HCT116 (cell line): ENCODE measurements around the gene CNTNAP2. TPM values are rescaled to one million over a fixed set of nuclear protein-coding genes. Genes with fewer than 3 reads are reported as not detected.

Source experiments
- ATAC-seq: fragments of 200-7000 bp; cut with Tn5 transposase; 2 replicates; pipeline ENCODE4 v1.9.1; 2020; ENCODE audit warnings: mild to moderate bottlenecking, moderate library complexity
- BruUV-seq: library from RNA; stranded (reverse); fragments of 400-500 nt; replicated peaks from 2 replicates; lab custom pipeline; 2021; lab: Mats Ljungman, UMichigan
- CTCF ChIA-PET: fragments of 300-600 bp; sonication (Branson Sonifier 250); formaldehyde crosslinking; loops from one replicate; lab custom pipeline; 2021; ENCODE audit warnings: antibody characterized with exemption; lab: Charles Lee
- POLR2A ChIA-PET: fragments of 300-600, 350-600 bp; sonication (Branson Sonifier 250); formaldehyde crosslinking; loops from one replicate; lab custom pipeline; 2021; ENCODE audit warnings: antibody characterized with exemption; lab: Charles Lee
- RAD21 ChIA-PET, 2 experiments: fragments of 300-600 bp; sonication (Branson Sonifier 250); formaldehyde crosslinking; loops; one replicate each; lab custom pipeline; 2023; ENCODE audit warnings: low total read pairs in 2 of 2; ENCODE audit not compliant: uncharacterized antibody in 2 of 2, unreplicated experiment in 2 of 2, low non-redundant PET in 1 of 2; lab: Charles Lee
- DNase-seq: peaks from one replicate; pipeline ENCODE4 v3.0.0-alpha.2; 2010; ENCODE audit warnings: low read depth, low spot score
- H2AFZ ChIP-seq: fragments of 200-600 bp; shearing (Covaris generic), sonication (generic); 2 replicates; pipeline ENCODE4 v1.6.1; 2017; ENCODE audit warnings: low read depth, mixed run types, mixed read lengths, antibody characterized with exemption, low read length; ENCODE audit not compliant: poor library complexity, severe bottlenecking
- H3K27ac ChIP-seq: 2 replicates; pipeline ENCODE4 v1.5.1; 2012; ENCODE audit warnings: low read depth, low read length
- H3K27me3 ChIP-seq: fragments of 200-600 bp; sonication (generic); 2 replicates; pipeline ENCODE4 v1.6.1; 2016; ENCODE audit warnings: mixed run types, low read length, mixed read lengths; ENCODE audit not compliant: insufficient read depth
- H3K36me3 ChIP-seq, 2 experiments: fragments of 200-500 bp in 1 of 2; fragments of 200-600 bp in 1 of 2; sonication (Bioruptor generic) in 1 of 2; sonication (generic) in 1 of 2; 2 replicates each; pipeline versions ENCODE4 v1.5.1 to v1.6.1; 2014 to 2016; ENCODE audit warnings: low read length in 2 of 2, inconsistent platforms in 1 of 2, mixed read lengths in 1 of 2, mixed run types in 1 of 2; ENCODE audit not compliant: insufficient read depth in 2 of 2, control insufficient read depth in 1 of 2
- H3K4me1 ChIP-seq, 2 experiments: fragments of 200-600 bp in 1 of 2; sonication (generic) in 1 of 2; 2 replicates each; pipeline versions ENCODE4 v1.5.1 to v1.6.1; 2012 to 2017; ENCODE audit warnings: low read length in 2 of 2, inconsistent platforms in 1 of 2, mild to moderate bottlenecking in 1 of 2, mixed read lengths in 1 of 2, mixed run types in 1 of 2, moderate library complexity in 1 of 2; ENCODE audit not compliant: insufficient read depth in 2 of 2, control insufficient read depth in 1 of 2
- H3K4me2 ChIP-seq: fragments of 200-600 bp; sonication (generic); 2 replicates; pipeline ENCODE4 v1.6.1; 2017; ENCODE audit warnings: mixed run types, low read length, mixed read lengths
- H3K4me3 ChIP-seq, 2 experiments: fragments of 200-600 bp in 1 of 2; sonication (generic) in 1 of 2; replicated peaks in 1 of 2; 2 replicates each; pipeline ENCODE4 v1.5.1; 2011 to 2016; ENCODE audit warnings: low read length in 2 of 2, control low read depth in 1 of 2, low read depth in 1 of 2, mild to moderate bottlenecking in 1 of 2, mixed read lengths in 1 of 2, mixed run types in 1 of 2
- H3K79me2 ChIP-seq: fragments of 200-600 bp; sonication (generic); 2 replicates; pipeline ENCODE4 v1.6.1; 2017; ENCODE audit warnings: mild to moderate bottlenecking, mixed run types, low read length, moderate library complexity, mixed read lengths; ENCODE audit not compliant: insufficient read depth
- H3K9ac ChIP-seq: fragments of 200-600 bp; sonication (generic); 2 replicates; pipeline ENCODE4 v1.6.1; 2016; ENCODE audit warnings: low read length, mixed read lengths
- H3K9me2 ChIP-seq: fragments of 200-600 bp; sonication (generic), shearing (Covaris generic); 2 replicates; pipeline ENCODE4 v1.6.1; 2017; ENCODE audit warnings: mixed run types, mild to moderate bottlenecking, moderate library complexity; ENCODE audit not compliant: insufficient read depth
- H3K9me3 ChIP-seq, 2 experiments: fragments of 200-500 bp in 1 of 2; fragments of 200-600 bp in 1 of 2; sonication (Bioruptor generic) in 1 of 2; sonication (generic) in 1 of 2; 2 replicates each; pipeline ENCODE4 v1.6.1; 2014 to 2017; ENCODE audit warnings: low read length in 2 of 2, mixed read lengths in 2 of 2, inconsistent platforms in 1 of 2, low read depth in 1 of 2, mild to moderate bottlenecking in 1 of 2, mixed run types in 1 of 2, moderate library complexity in 1 of 2; ENCODE audit not compliant: control insufficient read depth in 1 of 2, insufficient read depth in 1 of 2
- H4K20me1 ChIP-seq: fragments of 200-600 bp; sonication (generic), shearing (Covaris generic); 2 replicates; pipeline ENCODE4 v1.6.1; 2017; ENCODE audit warnings: mixed run types, mild to moderate bottlenecking, moderate library complexity; ENCODE audit not compliant: insufficient read depth
- CEBPB ChIP-seq: IDR thresholded peaks from 2 replicates; pipeline ENCODE4 v1.6.1; 2012; ENCODE audit warnings: low read depth
- EZH2 ChIP-seq: fragments of 200-600 bp; sonication (generic); IDR thresholded peaks from 2 replicates; pipeline ENCODE4 v1.6.1; 2017; ENCODE audit warnings: antibody characterized with exemption, mixed run types
- EZH2phosphoT487 ChIP-seq: fragments of 200-600 bp; IDR thresholded peaks from 2 replicates; pipeline ENCODE4 v1.6.1; 2018; ENCODE audit warnings: antibody characterized with exemption, borderline replicate concordance
- FOSL1 ChIP-seq: IDR thresholded peaks from 2 replicates; pipeline ENCODE4 v1.6.1; 2012; ENCODE audit warnings: low read depth
- MAX ChIP-seq: IDR thresholded peaks from 2 replicates; pipeline ENCODE4 v1.6.1; 2012
- POLR2A ChIP-seq: IDR thresholded peaks from 2 replicates; pipeline ENCODE4 v1.7.0; 2011; ENCODE audit warnings: borderline replicate concordance; ENCODE audit not compliant: insufficient read depth, insufficient read length; ENCODE audit errors: extremely low read depth
- POLR2AphosphoS5 ChIP-seq: IDR thresholded peaks from 2 replicates; pipeline ENCODE4 v1.6.1; 2011; ENCODE audit warnings: mild to moderate bottlenecking, low read depth, low read length, moderate library complexity
- RAD21 ChIP-seq: IDR thresholded peaks from 2 replicates; pipeline ENCODE4 v1.6.1; 2012; ENCODE audit warnings: low read depth, mild to moderate bottlenecking
- ZFX ChIP-seq: fragments of 450-650 bp; IDR thresholded peaks from 2 replicates; pipeline ENCODE4 v1.6.1; 2017
- ZNF274 ChIP-seq: fragments of 200-500 bp; sonication (Bioruptor generic); IDR thresholded peaks from 2 replicates; pipeline ENCODE4 v1.6.1; 2014; ENCODE audit warnings: mild to moderate bottlenecking, low read depth, low read length, inconsistent platforms
- intact Hi-C: fragments of 100-400 bp; cut with micrococcal nuclease; formaldehyde crosslinking; loops from 2 replicates; pipeline ENCODE4 v1.10.0; 2022
- total RNA-seq: library from RNA; stranded (reverse); gene quantifications from one replicate; pipeline ENCODE4 v1.2.1, GENCODE V29; 2021; ENCODE audit not compliant: unreplicated experiment
- TF ChIP-seq, protein P1 (sequence below): IDR thresholded peaks from 2 replicates; pipeline ENCODE4 v1.6.1; 2012

Gene CNTNAP2
- total RNA-seq, 1 experiment from 2014 or later, result 0.37 TPM

DNA sequence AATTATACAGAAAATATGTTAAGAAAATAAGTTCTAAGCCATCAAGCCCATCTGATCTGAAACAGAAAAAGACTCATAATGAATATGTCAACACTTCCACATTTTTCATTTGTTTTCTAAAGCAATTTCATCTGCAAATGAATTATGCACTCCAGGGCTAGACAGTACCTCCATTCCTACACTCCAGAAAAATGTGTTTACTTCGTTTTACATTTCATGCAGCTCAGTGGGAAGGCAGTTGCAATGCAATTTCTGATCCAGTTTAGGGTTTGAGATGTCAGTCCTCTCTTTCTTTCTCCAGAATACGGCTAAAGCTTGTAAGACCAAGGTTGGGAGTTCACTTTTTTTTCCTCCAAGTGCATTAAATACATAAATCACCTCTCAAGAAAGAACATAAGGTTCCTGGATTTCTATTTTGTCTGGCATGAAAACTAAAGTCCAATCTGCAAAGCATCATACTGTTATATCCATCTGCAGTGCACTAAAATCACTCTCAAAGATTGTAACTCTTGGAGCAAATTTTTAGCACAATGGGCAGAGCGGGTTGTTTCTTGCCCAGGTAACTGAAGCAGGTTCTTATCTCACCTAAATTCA lies 2125.2 kb downstream of the CNTNAP2 start:
- Histone ChIP-seq H3K4me1 (peaks cover 0 to 3% of the 10 kb centered on the region in 2 experiments; a peak in 1 of 4 replicates), H3K27me3 (no peaks in the 10 kb centered on the region), H3K9ac (no peak overlapping the region), H3K36me3 (no peaks in the 10 kb centered on the region), H3K4me2 (no peak overlapping the region), H3K79me2 (no peaks in the 10 kb centered on the region), H3K9me2 (no peaks in the 10 kb centered on the region), H3K9me3 (no peaks in the 10 kb centered on the region), H4K20me1 (no peaks in the 10 kb centered on the region), H3K4me3 (no peak overlapping the region), H3K27ac (no peak overlapping the region), H2AFZ (no peak overlapping the region)
- no peak for TF ChIP-seq EZH2
- TF ChIP-seq EZH2phosphoT487, result no peak
- no peak for TF ChIP-seq FOSL1
- TF ChIP-seq MAX, result no peak
- no peak for TF ChIP-seq POLR2A
- TF ChIP-seq CEBPB, result no peak
- no peak for TF ChIP-seq ZFX
- TF ChIP-seq ZNF274, result no peak
- no peak for TF ChIP-seq POLR2AphosphoS5
- TF ChIP-seq, protein P1, sequence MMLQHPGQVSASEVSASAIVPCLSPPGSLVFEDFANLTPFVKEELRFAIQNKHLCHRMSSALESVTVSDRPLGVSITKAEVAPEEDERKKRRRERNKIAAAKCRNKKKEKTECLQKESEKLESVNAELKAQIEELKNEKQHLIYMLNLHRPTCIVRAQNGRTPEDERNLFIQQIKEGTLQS, result no peak
- TF ChIP-seq RAD21, result no peak
- RAD21 ChIA-PET, result no interaction called here
- POLR2A ChIA-PET, result no interaction called here
- DNase-seq (no peak), ATAC-seq (no peak)
- no TSS peak for BruUV-seq
- CTCF ChIA-PET, result interaction anchor here (0.7 to 1.7 kb wide), 9 partner anchors 13 to 157 kb away, joined by 3 to 8 read pairs (median 4); no protein-coding TSS in a partner anchor
- intact Hi-C loops, result no loop called here
